Trophoblast cell (in vitro differentiated cells and primary cell): ENCODE data around the gene CATSPER2.
"Not testable (repeated sequence)": the region's sequence is repeated elsewhere in the genome, so short reads cannot be mapped to it uniquely, and the experiment has no call there.

Experiments
- DNase-seq, 2 donors: peaks; one replicate each; pipeline ENCODE4 v3.0.0-alpha.2; 2016
- H2AFZ ChIP-seq: 2 replicates; pipeline ENCODE4 v1.6.1; 2013; ENCODE audit warnings: low read length, moderate library complexity, mild to moderate bottlenecking; ENCODE audit not compliant: insufficient read depth, poor library complexity
- H2AK5ac ChIP-seq: 2 replicates; pipeline ENCODE4 v1.6.1; 2013; ENCODE audit warnings: mild to moderate bottlenecking, low read length
- H2BK120ac ChIP-seq: 2 replicates; pipeline ENCODE4 v1.6.1; 2013; ENCODE audit warnings: low read length, mild to moderate bottlenecking, moderate library complexity; ENCODE audit not compliant: insufficient read depth, poor library complexity
- H2BK12ac ChIP-seq: 2 replicates; pipeline ENCODE4 v1.6.1; 2013; ENCODE audit warnings: mild to moderate bottlenecking, low read length, moderate library complexity
- H2BK5ac ChIP-seq: 2 replicates; pipeline ENCODE4 v1.6.1; 2013; ENCODE audit warnings: low read length, low read depth, moderate library complexity, mild to moderate bottlenecking; ENCODE audit not compliant: poor library complexity
- H3K14ac ChIP-seq: 2 replicates; pipeline ENCODE4 v1.6.1; 2013; ENCODE audit warnings: mild to moderate bottlenecking, low read length
- H3K18ac ChIP-seq: 2 replicates; pipeline ENCODE4 v1.6.1; 2013; ENCODE audit warnings: mild to moderate bottlenecking, low read length
- H3K23ac ChIP-seq: 2 replicates; pipeline ENCODE4 v1.6.1; 2013; ENCODE audit warnings: low read length
- H3K27ac ChIP-seq: 2 replicates; pipeline ENCODE4 v1.5.1; 2013; ENCODE audit warnings: low read depth, mild to moderate bottlenecking, inconsistent platforms, low read length, moderate library complexity
- H3K27me3 ChIP-seq: 2 replicates; pipeline ENCODE4 v1.6.1; 2013; ENCODE audit warnings: inconsistent platforms, mild to moderate bottlenecking, low read length, moderate library complexity; ENCODE audit not compliant: insufficient read depth
- H3K36me3 ChIP-seq, 2 experiments: 1 replicate in 1 of 2; 2 replicates in 1 of 2; pipeline ENCODE4 v1.6.1; 2013; ENCODE audit warnings: low read length in 2 of 2, mild to moderate bottlenecking in 2 of 2, moderate library complexity in 1 of 2; ENCODE audit not compliant: insufficient read depth in 2 of 2, control insufficient read depth in 1 of 2
- H3K4ac ChIP-seq: 2 replicates; pipeline ENCODE4 v1.6.1; 2013; ENCODE audit warnings: low read depth, mild to moderate bottlenecking, low read length, moderate library complexity
- H3K4me1 ChIP-seq, 2 experiments: 1 replicate in 1 of 2; 2 replicates in 1 of 2; pipeline ENCODE4 v1.6.1; 2013; ENCODE audit warnings: low read length in 2 of 2, mild to moderate bottlenecking in 2 of 2, moderate library complexity in 1 of 2; ENCODE audit not compliant: insufficient read depth in 2 of 2, control insufficient read depth in 1 of 2
- H3K4me2 ChIP-seq: 2 replicates; pipeline ENCODE4 v1.6.1; 2013; ENCODE audit warnings: inconsistent platforms, mild to moderate bottlenecking, low read length, moderate library complexity
- H3K4me3 ChIP-seq: 2 replicates; pipeline ENCODE4 v1.5.1; 2013; ENCODE audit warnings: mild to moderate bottlenecking, low read depth, low read length, inconsistent platforms
- H3K79me1 ChIP-seq: one replicate; pipeline ENCODE4 v1.6.1; 2013; ENCODE audit warnings: low read length
- H3K79me2 ChIP-seq: 2 replicates; pipeline ENCODE4 v1.6.1; 2013; ENCODE audit warnings: low read length, mild to moderate bottlenecking; ENCODE audit not compliant: control insufficient read depth, insufficient read depth, poor library complexity
- H3K9ac ChIP-seq: 2 replicates; pipeline ENCODE4 v1.6.1; 2013; ENCODE audit warnings: mild to moderate bottlenecking, low read length
- H3K9me3 ChIP-seq: 2 replicates; pipeline ENCODE4 v1.6.1; 2013; ENCODE audit warnings: low read depth, mild to moderate bottlenecking, control low read depth, inconsistent platforms, low read length; ENCODE audit not compliant: insufficient read depth
- H4K12ac ChIP-seq: 2 replicates; pipeline ENCODE4 v1.6.1; 2013; ENCODE audit warnings: low read depth, mild to moderate bottlenecking, low read length, moderate library complexity
- H4K8ac ChIP-seq: 2 replicates; pipeline ENCODE4 v1.6.1; 2013; ENCODE audit warnings: low read depth, mild to moderate bottlenecking, low read length, moderate library complexity
- H4K91ac ChIP-seq: one replicate; pipeline ENCODE4 v1.6.1; 2013; ENCODE audit warnings: low read depth, mild to moderate bottlenecking, low read length, moderate library complexity
- WGBS: extraction: QIAGEN DNeasy Blood & Tissue Kit; methylation state at CpG from one replicate; pipeline ENCODE4 v1.1.7; 2013; ENCODE audit warnings: missing lambda C conversion rate; ENCODE audit not compliant: insufficient read length, insufficient coverage; ENCODE audit errors: extremely low coverage; 5-methylcytosine and 5-hydroxymethylcytosine counted together

CATSPER2 gene

GRCh38 chr15:43602233-43602632, 46.4 kb downstream of the CATSPER2 start:
- not testable (repeated sequence) for H3K27ac ChIP-seq, H2BK120ac ChIP-seq, H3K18ac ChIP-seq, H2BK5ac ChIP-seq, H4K91ac ChIP-seq, H3K27me3 ChIP-seq, H3K9ac ChIP-seq, H3K36me3 ChIP-seq, H3K4me3 ChIP-seq, H3K4me1 ChIP-seq, H3K79me1 ChIP-seq, H3K9me3 ChIP-seq, H3K14ac ChIP-seq, H3K79me2 ChIP-seq, H2AK5ac ChIP-seq, DNase-seq, H2AFZ ChIP-seq, H3K23ac ChIP-seq, H3K4me2 ChIP-seq, H4K12ac ChIP-seq, H3K4ac ChIP-seq, H4K8ac ChIP-seq, H2BK12ac ChIP-seq
- no CpG with 5 or more reads among the region's 6 CpGs for WGBS

GRCh38 chr15:43600200-43600599, 48.4 kb downstream of the CATSPER2 start:
- no CpG with 5 or more reads among the region's 2 CpGs for WGBS
- H4K91ac ChIP-seq, H3K18ac ChIP-seq, H3K4me2 ChIP-seq, H2BK12ac ChIP-seq, H3K4ac ChIP-seq, H3K79me1 ChIP-seq, H3K36me3 ChIP-seq, H2BK120ac ChIP-seq, H2AK5ac ChIP-seq, H3K79me2 ChIP-seq, H3K4me1 ChIP-seq, H3K14ac ChIP-seq, H3K4me3 ChIP-seq, DNase-seq, H3K9ac ChIP-seq, H2AFZ ChIP-seq, H3K9me3 ChIP-seq, H3K27me3 ChIP-seq, H4K8ac ChIP-seq, H2BK5ac ChIP-seq, H3K23ac ChIP-seq, H3K27ac ChIP-seq, H4K12ac ChIP-seq: not testable (repeated sequence)

GRCh38 chr15:43599131-43599530, 49.5 kb downstream of the CATSPER2 start:
- H4K91ac ChIP-seq, H3K18ac ChIP-seq, H3K9me3 ChIP-seq, H3K9ac ChIP-seq, H3K27me3 ChIP-seq, H4K12ac ChIP-seq, H2BK5ac ChIP-seq, H3K36me3 ChIP-seq, H3K4me2 ChIP-seq, H3K4ac ChIP-seq, H3K4me3 ChIP-seq, H2BK12ac ChIP-seq, DNase-seq, H4K8ac ChIP-seq, H2BK120ac ChIP-seq, H3K79me1 ChIP-seq, H3K23ac ChIP-seq, H3K4me1 ChIP-seq, H3K14ac ChIP-seq, H3K27ac ChIP-seq, H3K79me2 ChIP-seq, H2AFZ ChIP-seq, H2AK5ac ChIP-seq: not testable (repeated sequence)
- no CpG with 5 or more reads among the region's 6 CpGs for WGBS

GRCh38 chr15:43593328-43594190, 55.1 kb downstream of the CATSPER2 start, which contains the start of gene CKMT1B:
Gene CKMT1B, plus strand, starts transcription at chr15:43594027. Its CDS starts 192 bp downstream, at chr15:43594219.
- not testable (repeated sequence) for H2BK12ac ChIP-seq, H3K14ac ChIP-seq, H3K79me2 ChIP-seq, DNase-seq, H3K27me3 ChIP-seq, H3K4me2 ChIP-seq, H3K79me1 ChIP-seq, H2BK120ac ChIP-seq, H3K4ac ChIP-seq, H3K9me3 ChIP-seq, H4K12ac ChIP-seq, H3K4me1 ChIP-seq, H3K9ac ChIP-seq, H2AK5ac ChIP-seq, H3K27ac ChIP-seq, H2BK5ac ChIP-seq, H3K4me3 ChIP-seq, H4K8ac ChIP-seq, H2AFZ ChIP-seq, H3K36me3 ChIP-seq, H4K91ac ChIP-seq, H3K23ac ChIP-seq, H3K18ac ChIP-seq
- no CpG with 5 or more reads among the region's 43 CpGs for WGBS
